ENCODE data around the gene UTY. TPM values are rescaled to one million over a fixed set of nuclear protein-coding genes. Genes with fewer than 3 reads are reported as not detected.

The UTY gene
- total RNA-seq, 2 experiments from 2014 or later: 35.8 to 36.7 TPM

GRCh38 chrY:13330651-13331050 is 149.2 kb downstream of the UTY start:
- no peak overlapping the region for H2AFZ ChIP-seq (ENCODE audit: low read length)
- no peaks in the 10 kb centered on the region for H4K20me1 ChIP-seq (ENCODE audit: insufficient read depth, low read length)
- H3K27ac ChIP-seq (ENCODE audit: low read depth, low read length, poor library complexity, severe bottlenecking): no peak overlapping the region
- ChIA-PET CTCF (ENCODE audit: unreplicated experiment) (no interaction called here), POLR2A (no interaction called here)
- no peaks in the 10 kb centered on the region for H3K79me2 ChIP-seq (ENCODE audit: insufficient read depth, low read depth, low read length)
- H3K36me3 ChIP-seq (ENCODE audit: insufficient read depth, low read length): peaks cover 40% of the 10 kb centered on the region
- DNase-seq (ENCODE audit: low spot score): no peak
- no peaks in the 10 kb centered on the region for H3K9me2 ChIP-seq (ENCODE audit: insufficient read depth, low read length)
- H3K4me3 ChIP-seq (ENCODE audit: low read depth, low read length, poor library complexity, severe bottlenecking): no peak overlapping the region
- H3K4me1 ChIP-seq (ENCODE audit: insufficient read depth, low read length, poor library complexity, severe bottlenecking): no peaks in the 10 kb centered on the region
- H3K9me3 ChIP-seq (ENCODE audit: low read length): no peaks in the 10 kb centered on the region
- intact Hi-C loops (cut with micrococcal nuclease; ENCODE audit: unreplicated experiment): no loop called here
- BruUV-seq (replicated peaks): no TSS peak
- TF ChIP-seq CTCF (conservative IDR thresholded peaks at IDR 0.05; ENCODE audit: low read length): no peak
- H3K4me2 ChIP-seq (ENCODE audit: low read length): no peak overlapping the region

GRCh38 chrY:13312966-13313365 is 166.9 kb downstream of the UTY start:
- BruUV-seq (replicated peaks): no TSS peak
- H4K20me1 ChIP-seq (ENCODE audit: insufficient read depth, low read length): no peaks in the 10 kb centered on the region

DNA sequence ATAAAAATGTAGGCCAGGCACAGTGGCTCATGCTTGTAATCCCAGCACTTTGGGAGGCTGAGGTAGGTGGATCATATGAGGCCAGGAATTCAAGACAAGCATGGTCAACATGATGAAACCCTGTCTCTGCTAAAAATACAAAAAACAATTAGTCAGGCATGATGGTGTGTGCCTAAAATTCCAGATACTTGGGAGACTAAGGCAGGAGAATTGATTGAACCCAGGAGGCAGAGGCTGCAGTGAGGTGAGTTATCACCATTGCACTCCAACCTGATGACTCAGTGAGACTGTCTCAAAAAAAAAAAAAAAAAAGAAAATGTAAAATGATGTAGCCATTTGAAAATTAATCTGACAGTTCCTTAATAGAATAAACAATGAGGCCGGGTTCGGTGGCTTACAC is 171.9 kb downstream of the UTY start:
- H3K4me3 ChIP-seq (ENCODE audit: low read depth, low read length, poor library complexity, severe bottlenecking): no peak overlapping the region

More at GRCh38 chrY:13312966-13313365, 166.9 kb downstream of the UTY start:
- H3K79me2 ChIP-seq (ENCODE audit: insufficient read depth, low read depth, low read length): no peaks in the 10 kb centered on the region
- H3K4me2 ChIP-seq (ENCODE audit: low read length): no peak overlapping the region
- no peaks in the 10 kb centered on the region for H3K9me2 ChIP-seq (ENCODE audit: insufficient read depth, low read length)
- no peak overlapping the region for H3K27ac ChIP-seq (ENCODE audit: low read depth, low read length, poor library complexity, severe bottlenecking)
- POLR2A ChIA-PET: no interaction called here
- no peak overlapping the region for H3K4me3 ChIP-seq (ENCODE audit: low read depth, low read length, poor library complexity, severe bottlenecking)
- H3K9me3 ChIP-seq (ENCODE audit: low read length): no peaks in the 10 kb centered on the region
- TF ChIP-seq CTCF (conservative IDR thresholded peaks at IDR 0.05; ENCODE audit: low read length) (no peak), EZH2phosphoT487 (IDR thresholded peaks at IDR 0.05; ENCODE audit: borderline replicate concordance, low read depth, low read length) (no peak)
- intact Hi-C loops (cut with micrococcal nuclease; ENCODE audit: unreplicated experiment): no loop called here
- no peak for DNase-seq (ENCODE audit: low spot score)
- H3K4me1 ChIP-seq (ENCODE audit: insufficient read depth, low read length, poor library complexity, severe bottlenecking): no peaks in the 10 kb centered on the region
- peaks cover 54% of the 10 kb centered on the region for H3K36me3 ChIP-seq (ENCODE audit: insufficient read depth, low read length)
- no peak overlapping the region for H2AFZ ChIP-seq (ENCODE audit: low read length)
- CTCF ChIA-PET (ENCODE audit: unreplicated experiment): no interaction called here

More for the DNA sequence above, 171.9 kb downstream of the UTY start:
- DNase-seq (ENCODE audit: low spot score): no peak
- ChIA-PET POLR2A (no interaction called here), CTCF (ENCODE audit: unreplicated experiment) (no interaction called here)
- H3K4me2 ChIP-seq (ENCODE audit: low read length): no peak overlapping the region
- no peak overlapping the region for H3K27ac ChIP-seq (ENCODE audit: low read depth, low read length, poor library complexity, severe bottlenecking)
- H4K20me1 ChIP-seq (ENCODE audit: insufficient read depth, low read length): no peaks in the 10 kb centered on the region
- no peaks in the 10 kb centered on the region for H3K9me2 ChIP-seq (ENCODE audit: insufficient read depth, low read length)
- no peaks in the 10 kb centered on the region for H3K9me3 ChIP-seq (ENCODE audit: low read length)
- H3K4me1 ChIP-seq (ENCODE audit: insufficient read depth, low read length, poor library complexity, severe bottlenecking): no peaks in the 10 kb centered on the region
- no peak for TF ChIP-seq EZH2phosphoT487 (IDR thresholded peaks at IDR 0.05; ENCODE audit: borderline replicate concordance, low read depth, low read length)
- TF ChIP-seq CTCF (conservative IDR thresholded peaks at IDR 0.05; ENCODE audit: low read length): no peak
- H2AFZ ChIP-seq (ENCODE audit: low read length): no peak overlapping the region
- H3K36me3 ChIP-seq (ENCODE audit: insufficient read depth, low read length): peaks cover 56% of the 10 kb centered on the region
- BruUV-seq (replicated peaks): no TSS peak
- no peaks in the 10 kb centered on the region for H3K79me2 ChIP-seq (ENCODE audit: insufficient read depth, low read depth, low read length)
- intact Hi-C loops (cut with micrococcal nuclease; ENCODE audit: unreplicated experiment): no loop called here

Data from OCI-LY7 (cell line).